ENCODE data around the gene CGAS. TPM values are rescaled to one million over a fixed set of nuclear protein-coding genes. Genes with fewer than 3 reads are reported as not detected.
A peak's percentile ranks its signal among the peaks of the same experiment; 100 is the strongest.
"Not testable (repeated sequence)": the region's sequence is repeated elsewhere in the genome, so short reads cannot be mapped to it uniquely, and the experiment has no call there.

Gene CGAS
- total and polyA plus RNA-seq, 2 donors from 2014 or later, result 1.1 to 5.9 TPM

DNA sequence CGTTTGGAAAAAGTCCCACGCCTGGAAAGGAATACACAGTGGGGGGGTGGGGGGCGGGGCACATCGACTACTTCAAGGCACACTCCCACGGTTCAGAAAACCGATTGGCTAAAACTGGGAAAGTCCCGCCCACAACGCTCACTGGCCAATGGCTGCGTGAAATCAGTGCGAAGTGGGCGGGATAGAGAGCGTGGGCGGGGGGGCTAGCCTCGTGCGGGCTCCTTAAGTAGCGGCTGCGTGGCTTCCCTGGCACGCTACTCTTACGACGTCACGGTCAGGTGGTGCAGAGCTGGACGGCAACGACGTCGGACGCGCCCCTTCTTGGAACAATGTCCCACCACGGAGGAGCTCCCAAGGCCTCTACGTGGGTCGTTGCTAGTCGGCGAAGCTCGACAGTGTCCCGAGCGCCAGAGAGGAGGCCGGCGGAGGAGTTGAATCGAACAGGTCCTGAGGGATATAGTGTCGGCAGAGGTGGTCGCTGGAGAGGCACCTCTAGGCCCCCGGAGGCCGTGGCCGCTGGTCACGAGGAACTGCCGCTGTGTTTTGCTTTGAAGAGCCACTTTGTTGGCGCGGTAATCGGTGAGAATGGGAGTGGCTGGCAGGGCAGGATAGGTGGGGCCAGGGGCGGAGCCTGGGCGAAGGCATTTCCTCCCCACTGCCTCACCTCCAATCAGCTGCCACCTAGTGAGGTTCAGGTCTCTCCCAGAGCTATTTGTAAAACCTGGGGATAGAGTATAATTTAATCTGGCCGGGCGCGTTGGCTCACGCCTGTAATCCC is 57.3 kb downstream of the CGAS start, which contains the start of gene DDX43:
TSS of gene DDX43 (plus strand) at position 252 of the 778 bp plus-strand sequence. CDS start at position 330, 78 bp downstream.
- no peaks in the 10 kb centered on the region for H3K4me1 ChIP-seq (ENCODE audit: control insufficient read depth in 2 of 3, insufficient read depth in 2 of 3, low read depth in 1 of 3, low read length in 3 of 3)
- H3K9me3 ChIP-seq (ENCODE audit: control insufficient read depth in 2 of 3, insufficient read depth in 1 of 3, low read length in 3 of 3), result no peaks in the 10 kb centered on the region
- TF ChIP-seq, protein P1, sequence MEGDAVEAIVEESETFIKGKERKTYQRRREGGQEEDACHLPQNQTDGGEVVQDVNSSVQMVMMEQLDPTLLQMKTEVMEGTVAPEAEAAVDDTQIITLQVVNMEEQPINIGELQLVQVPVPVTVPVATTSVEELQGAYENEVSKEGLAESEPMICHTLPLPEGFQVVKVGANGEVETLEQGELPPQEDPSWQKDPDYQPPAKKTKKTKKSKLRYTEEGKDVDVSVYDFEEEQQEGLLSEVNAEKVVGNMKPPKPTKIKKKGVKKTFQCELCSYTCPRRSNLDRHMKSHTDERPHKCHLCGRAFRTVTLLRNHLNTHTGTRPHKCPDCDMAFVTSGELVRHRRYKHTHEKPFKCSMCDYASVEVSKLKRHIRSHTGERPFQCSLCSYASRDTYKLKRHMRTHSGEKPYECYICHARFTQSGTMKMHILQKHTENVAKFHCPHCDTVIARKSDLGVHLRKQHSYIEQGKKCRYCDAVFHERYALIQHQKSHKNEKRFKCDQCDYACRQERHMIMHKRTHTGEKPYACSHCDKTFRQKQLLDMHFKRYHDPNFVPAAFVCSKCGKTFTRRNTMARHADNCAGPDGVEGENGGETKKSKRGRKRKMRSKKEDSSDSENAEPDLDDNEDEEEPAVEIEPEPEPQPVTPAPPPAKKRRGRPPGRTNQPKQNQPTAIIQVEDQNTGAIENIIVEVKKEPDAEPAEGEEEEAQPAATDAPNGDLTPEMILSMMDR (IDR thresholded peaks at IDR 0.05; ENCODE audit: borderline replicate concordance, extremely low read depth, insufficient read depth), result no peak
- H3K36me3 ChIP-seq (ENCODE audit: control insufficient read depth in 2 of 3, insufficient read depth in 3 of 3, low read length in 3 of 3), result no peaks in the 10 kb centered on the region
- H3K4me3 ChIP-seq (ENCODE audit: low read length in 3 of 3), result peak within 1 kb of the TSS in 1 of 3 donors; percentile 47
- H3K27me3 ChIP-seq (ENCODE audit: control insufficient read depth, insufficient read depth, low read length), result no peaks in the 10 kb centered on the region
- intact Hi-C loops (cut with DNase I), result no loop called here
- H3K27ac ChIP-seq (ENCODE audit: low read depth in 2 of 2, low read length in 2 of 2), result no peak within 1 kb of the TSS
- FAIRE-seq (no peak), DNase-seq (peak in 3 of 5 donors; percentile 7 to 86 (median 46))
- H3K9ac ChIP-seq (ENCODE audit: low read length in 3 of 3), result no peak within 1 kb of the TSS

DNA sequence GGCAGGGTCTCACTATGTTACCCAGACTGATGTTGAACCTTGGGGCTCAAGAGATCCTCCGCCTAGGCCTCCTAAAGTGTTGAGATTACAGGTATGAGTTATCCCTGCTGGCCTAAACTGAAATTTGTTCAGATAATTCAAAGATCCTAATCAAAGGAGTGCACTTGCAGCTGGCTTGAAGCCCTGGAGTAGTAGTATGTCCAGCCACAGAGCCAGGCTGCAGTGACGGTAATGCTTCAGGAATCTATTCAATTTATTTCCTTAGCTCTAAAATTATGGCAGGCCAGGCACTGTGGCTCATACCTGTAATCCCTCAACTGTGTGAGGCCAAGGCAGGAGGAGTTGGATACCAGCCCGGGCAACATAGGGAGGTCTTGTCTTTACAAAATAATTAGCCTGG is 58.8 kb downstream of the CGAS start:
- H3K4me3 ChIP-seq (ENCODE audit: low read length in 3 of 3), result no peak overlapping the region
- TF ChIP-seq, protein P1 (IDR thresholded peaks at IDR 0.05; ENCODE audit: borderline replicate concordance, extremely low read depth, insufficient read depth), result no peak
- H3K9me3 ChIP-seq (ENCODE audit: control insufficient read depth in 2 of 3, insufficient read depth in 1 of 3, low read length in 3 of 3), result no peaks in the 10 kb centered on the region
- no peak for DNase-seq
- intact Hi-C loops (cut with DNase I), result no loop called here
- no peaks in the 10 kb centered on the region for H3K27me3 ChIP-seq (ENCODE audit: control insufficient read depth, insufficient read depth, low read length)
- H3K36me3 ChIP-seq (ENCODE audit: control insufficient read depth in 2 of 3, insufficient read depth in 3 of 3, low read length in 3 of 3), result no peaks in the 10 kb centered on the region
- H3K27ac ChIP-seq (ENCODE audit: low read depth in 2 of 2, low read length in 2 of 2), result no peak overlapping the region
- no peaks in the 10 kb centered on the region for H3K4me1 ChIP-seq (ENCODE audit: control insufficient read depth in 2 of 3, insufficient read depth in 2 of 3, low read depth in 1 of 3, low read length in 3 of 3)
- no peak for FAIRE-seq
- H3K9ac ChIP-seq (ENCODE audit: low read length in 3 of 3), result no peak overlapping the region

DNA sequence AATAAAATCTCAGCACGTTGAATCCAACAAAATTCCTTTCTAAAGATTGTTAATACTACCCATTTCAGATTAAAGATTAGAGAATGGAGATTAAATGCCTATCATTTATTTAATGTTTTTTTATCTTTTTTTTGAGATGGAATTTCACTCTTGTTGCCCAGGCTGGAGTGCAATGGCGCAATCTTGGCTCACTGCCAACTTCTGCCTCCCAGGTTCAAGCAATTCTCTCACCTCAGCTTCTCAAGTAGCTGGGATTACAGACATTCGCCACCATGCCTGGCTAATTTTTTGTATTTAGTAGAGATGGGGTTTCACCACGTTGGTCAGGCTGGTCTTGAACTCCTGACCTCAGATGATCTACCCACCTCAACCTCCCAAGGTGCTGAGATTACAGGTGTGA is 59.9 kb downstream of the CGAS start:
- H3K4me3 ChIP-seq (ENCODE audit: low read length in 3 of 3); intact Hi-C loops (cut with DNase I); FAIRE-seq; DNase-seq; H3K4me1 ChIP-seq (ENCODE audit: control insufficient read depth in 2 of 3, insufficient read depth in 2 of 3, low read depth in 1 of 3, low read length in 3 of 3); H3K27ac ChIP-seq (ENCODE audit: low read depth in 2 of 2, low read length in 2 of 2); H3K9me3 ChIP-seq (ENCODE audit: control insufficient read depth in 2 of 3, insufficient read depth in 1 of 3, low read length in 3 of 3); H3K9ac ChIP-seq (ENCODE audit: low read length in 3 of 3); H3K27me3 ChIP-seq (ENCODE audit: control insufficient read depth, insufficient read depth, low read length); H3K36me3 ChIP-seq (ENCODE audit: control insufficient read depth in 2 of 3, insufficient read depth in 3 of 3, low read length in 3 of 3): not testable (repeated sequence)

DNA sequence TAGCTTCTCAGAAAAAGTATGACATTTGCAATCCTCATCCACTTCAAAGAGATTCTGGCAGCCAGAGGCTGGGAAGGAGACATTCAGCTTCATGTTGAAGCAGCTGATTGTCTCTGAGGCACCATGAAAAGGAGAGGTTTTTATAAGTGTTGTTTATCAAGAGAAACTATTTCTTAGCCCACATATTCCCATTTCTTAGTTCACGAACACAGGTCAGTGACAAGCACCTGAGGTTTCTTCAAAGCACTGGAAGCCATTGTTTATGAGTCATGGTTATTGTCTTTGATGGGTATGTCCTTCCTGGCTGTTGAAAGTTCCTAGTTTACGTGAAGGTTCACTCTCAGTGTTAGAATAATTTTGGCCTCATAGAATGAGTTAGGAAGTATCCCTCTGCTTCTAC is 60.4 kb downstream of the CGAS start:
- H3K9me3 ChIP-seq (ENCODE audit: control insufficient read depth in 2 of 3, insufficient read depth in 1 of 3, low read length in 3 of 3), result no peaks in the 10 kb centered on the region
- FAIRE-seq (no peak), DNase-seq (no peak)
- no peak overlapping the region for H3K27ac ChIP-seq (ENCODE audit: low read depth in 2 of 2, low read length in 2 of 2)
- TF ChIP-seq, protein P1 (IDR thresholded peaks at IDR 0.05; ENCODE audit: borderline replicate concordance, extremely low read depth, insufficient read depth), result no peak
- H3K36me3 ChIP-seq (ENCODE audit: control insufficient read depth in 2 of 3, insufficient read depth in 3 of 3, low read length in 3 of 3), result no peaks in the 10 kb centered on the region
- H3K4me1 ChIP-seq (ENCODE audit: control insufficient read depth in 2 of 3, insufficient read depth in 2 of 3, low read depth in 1 of 3, low read length in 3 of 3), result no peaks in the 10 kb centered on the region
- H3K27me3 ChIP-seq (ENCODE audit: control insufficient read depth, insufficient read depth, low read length), result no peaks in the 10 kb centered on the region
- H3K9ac ChIP-seq (ENCODE audit: low read length in 3 of 3), result no peak overlapping the region
- no peak overlapping the region for H3K4me3 ChIP-seq (ENCODE audit: low read length in 3 of 3)
- intact Hi-C loops (cut with DNase I), result no loop called here

Measured in kidney (tissue), 14 donors.